ENCODE results near the gene CENPA. TPM values are rescaled to one million over a fixed set of nuclear protein-coding genes. Genes with fewer than 3 reads are reported as not detected.
A peak's percentile ranks its signal among the peaks of the same experiment; 100 is the strongest.

CENPA gene
- total and polyA plus RNA-seq, 2 of the 13 experiments (the other 11 are each of a cell fraction or from before 2014, with no cell fraction given) = 28.5 to 38.5 TPM

DNA sequence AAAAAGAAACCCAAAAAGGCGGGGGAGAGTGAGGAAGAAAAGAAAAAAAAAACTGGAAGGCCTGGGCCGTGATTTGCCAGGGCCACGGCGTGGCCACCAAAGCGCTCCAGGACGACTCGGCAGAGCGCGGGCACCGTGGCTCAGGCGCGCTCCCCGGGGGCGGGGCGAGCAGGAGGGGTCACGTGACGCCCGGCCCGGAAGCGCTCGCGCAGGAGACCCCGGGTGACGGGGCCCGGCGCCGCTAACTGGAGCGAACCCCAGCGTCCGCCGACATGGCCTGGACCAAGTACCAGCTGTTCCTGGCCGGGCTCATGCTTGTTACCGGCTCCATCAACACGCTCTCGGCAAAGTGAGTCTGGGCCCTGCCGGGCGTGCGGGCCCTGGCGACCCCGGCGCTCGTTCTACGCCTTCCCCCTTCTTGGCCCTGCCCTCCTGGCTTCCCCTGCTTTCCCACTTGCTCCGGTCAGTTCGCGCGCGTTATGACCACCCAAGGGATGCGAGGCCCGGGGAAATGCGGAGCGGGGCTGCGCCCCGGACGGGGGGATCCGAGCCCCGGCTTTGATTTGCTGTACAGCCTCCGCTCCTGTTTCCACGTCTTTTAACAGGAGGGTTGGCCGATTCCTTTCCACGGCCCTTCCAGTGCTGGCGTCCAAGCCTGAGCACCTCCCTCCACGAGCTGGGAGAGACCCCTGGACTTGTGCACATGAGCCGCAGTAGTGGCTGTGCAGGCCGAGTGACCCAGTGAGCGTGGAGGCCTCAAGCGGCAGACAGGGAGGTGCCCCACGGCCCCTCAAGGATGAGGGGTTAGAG, 21.6 kb upstream of the CENPA start, which contains the start of gene SLC35F6 (continued):
- TF ChIP-seq, protein P1, sequence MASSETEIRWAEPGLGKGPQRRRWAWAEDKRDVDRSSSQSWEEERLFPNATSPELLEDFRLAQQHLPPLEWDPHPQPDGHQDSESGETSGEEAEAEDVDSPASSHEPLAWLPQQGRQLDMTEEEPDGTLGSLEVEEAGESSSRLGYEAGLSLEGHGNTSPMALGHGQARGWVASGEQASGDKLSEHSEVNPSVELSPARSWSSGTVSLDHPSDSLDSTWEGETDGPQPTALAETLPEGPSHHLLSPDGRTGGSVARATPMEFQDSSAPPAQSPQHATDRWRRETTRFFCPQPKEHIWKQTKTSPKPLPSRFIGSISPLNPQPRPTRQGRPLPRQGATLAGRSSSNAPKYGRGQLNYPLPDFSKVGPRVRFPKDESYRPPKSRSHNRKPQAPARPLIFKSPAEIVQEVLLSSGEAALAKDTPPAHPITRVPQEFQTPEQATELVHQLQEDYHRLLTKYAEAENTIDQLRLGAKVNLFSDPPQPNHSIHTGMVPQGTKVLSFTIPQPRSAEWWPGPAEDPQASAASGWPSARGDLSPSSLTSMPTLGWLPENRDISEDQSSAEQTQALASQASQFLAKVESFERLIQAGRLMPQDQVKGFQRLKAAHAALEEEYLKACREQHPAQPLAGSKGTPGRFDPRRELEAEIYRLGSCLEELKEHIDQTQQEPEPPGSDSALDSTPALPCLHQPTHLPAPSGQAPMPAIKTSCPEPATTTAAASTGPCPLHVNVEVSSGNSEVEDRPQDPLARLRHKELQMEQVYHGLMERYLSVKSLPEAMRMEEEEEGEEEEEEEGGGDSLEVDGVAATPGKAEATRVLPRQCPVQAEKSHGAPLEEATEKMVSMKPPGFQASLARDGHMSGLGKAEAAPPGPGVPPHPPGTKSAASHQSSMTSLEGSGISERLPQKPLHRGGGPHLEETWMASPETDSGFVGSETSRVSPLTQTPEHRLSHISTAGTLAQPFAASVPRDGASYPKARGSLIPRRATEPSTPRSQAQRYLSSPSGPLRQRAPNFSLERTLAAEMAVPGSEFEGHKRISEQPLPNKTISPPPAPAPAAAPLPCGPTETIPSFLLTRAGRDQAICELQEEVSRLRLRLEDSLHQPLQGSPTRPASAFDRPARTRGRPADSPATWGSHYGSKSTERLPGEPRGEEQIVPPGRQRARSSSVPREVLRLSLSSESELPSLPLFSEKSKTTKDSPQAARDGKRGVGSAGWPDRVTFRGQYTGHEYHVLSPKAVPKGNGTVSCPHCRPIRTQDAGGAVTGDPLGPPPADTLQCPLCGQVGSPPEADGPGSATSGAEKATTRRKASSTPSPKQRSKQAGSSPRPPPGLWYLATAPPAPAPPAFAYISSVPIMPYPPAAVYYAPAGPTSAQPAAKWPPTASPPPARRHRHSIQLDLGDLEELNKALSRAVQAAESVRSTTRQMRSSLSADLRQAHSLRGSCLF (CRISPR knock-in tag; IDR thresholded peaks at IDR 0.05; ENCODE audit: borderline replicate concordance) = no peak
- TF ChIP-seq, protein P2, sequence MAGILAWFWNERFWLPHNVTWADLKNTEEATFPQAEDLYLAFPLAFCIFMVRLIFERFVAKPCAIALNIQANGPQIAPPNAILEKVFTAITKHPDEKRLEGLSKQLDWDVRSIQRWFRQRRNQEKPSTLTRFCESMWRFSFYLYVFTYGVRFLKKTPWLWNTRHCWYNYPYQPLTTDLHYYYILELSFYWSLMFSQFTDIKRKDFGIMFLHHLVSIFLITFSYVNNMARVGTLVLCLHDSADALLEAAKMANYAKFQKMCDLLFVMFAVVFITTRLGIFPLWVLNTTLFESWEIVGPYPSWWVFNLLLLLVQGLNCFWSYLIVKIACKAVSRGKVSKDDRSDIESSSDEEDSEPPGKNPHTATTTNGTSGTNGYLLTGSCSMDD (CRISPR knock-in tag; IDR thresholded peaks at IDR 0.05) = no peak
- TF ChIP-seq ATRX (CRISPR knock-in tag; IDR thresholded peaks at IDR 0.05; ENCODE audit: borderline replicate concordance) (no peak), NBN (conservative IDR thresholded peaks at IDR 0.05) (no peak), ZNF136 (CRISPR knock-in tag; IDR thresholded peaks at IDR 0.05; ENCODE audit: low read depth) (peak; percentile 86; the same call in 1 of the 2 replicates), HNRNPUL1 (IDR thresholded peaks at IDR 0.05; ENCODE audit: low read depth, low read length) (no peak), ZNF619 (CRISPR knock-in tag; IDR thresholded peaks at IDR 0.05) (peak; percentile 85; the same call in 1 of the 2 replicates), RBFOX2 (IDR thresholded peaks at IDR 0.05; ENCODE audit: low read depth, low read length) (peak; percentile 93), WIZ (CRISPR knock-in tag; IDR thresholded peaks at IDR 0.05) (no peak)
- TF ChIP-seq, protein P3, sequence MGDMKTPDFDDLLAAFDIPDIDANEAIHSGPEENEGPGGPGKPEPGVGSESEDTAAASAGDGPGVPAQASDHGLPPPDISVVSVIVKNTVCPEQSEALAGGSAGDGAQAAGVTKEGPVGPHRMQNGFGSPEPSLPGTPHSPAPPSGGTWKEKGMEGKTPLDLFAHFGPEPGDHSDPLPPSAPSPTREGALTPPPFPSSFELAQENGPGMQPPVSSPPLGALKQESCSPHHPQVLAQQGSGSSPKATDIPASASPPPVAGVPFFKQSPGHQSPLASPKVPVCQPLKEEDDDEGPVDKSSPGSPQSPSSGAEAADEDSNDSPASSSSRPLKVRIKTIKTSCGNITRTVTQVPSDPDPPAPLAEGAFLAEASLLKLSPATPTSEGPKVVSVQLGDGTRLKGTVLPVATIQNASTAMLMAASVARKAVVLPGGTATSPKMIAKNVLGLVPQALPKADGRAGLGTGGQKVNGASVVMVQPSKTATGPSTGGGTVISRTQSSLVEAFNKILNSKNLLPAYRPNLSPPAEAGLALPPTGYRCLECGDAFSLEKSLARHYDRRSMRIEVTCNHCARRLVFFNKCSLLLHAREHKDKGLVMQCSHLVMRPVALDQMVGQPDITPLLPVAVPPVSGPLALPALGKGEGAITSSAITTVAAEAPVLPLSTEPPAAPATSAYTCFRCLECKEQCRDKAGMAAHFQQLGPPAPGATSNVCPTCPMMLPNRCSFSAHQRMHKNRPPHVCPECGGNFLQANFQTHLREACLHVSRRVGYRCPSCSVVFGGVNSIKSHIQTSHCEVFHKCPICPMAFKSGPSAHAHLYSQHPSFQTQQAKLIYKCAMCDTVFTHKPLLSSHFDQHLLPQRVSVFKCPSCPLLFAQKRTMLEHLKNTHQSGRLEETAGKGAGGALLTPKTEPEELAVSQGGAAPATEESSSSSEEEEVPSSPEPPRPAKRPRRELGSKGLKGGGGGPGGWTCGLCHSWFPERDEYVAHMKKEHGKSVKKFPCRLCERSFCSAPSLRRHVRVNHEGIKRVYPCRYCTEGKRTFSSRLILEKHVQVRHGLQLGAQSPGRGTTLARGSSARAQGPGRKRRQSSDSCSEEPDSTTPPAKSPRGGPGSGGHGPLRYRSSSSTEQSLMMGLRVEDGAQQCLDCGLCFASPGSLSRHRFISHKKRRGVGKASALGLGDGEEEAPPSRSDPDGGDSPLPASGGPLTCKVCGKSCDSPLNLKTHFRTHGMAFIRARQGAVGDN (CRISPR knock-in tag; IDR thresholded peaks at IDR 0.05) = peak; percentile 96
- TF ChIP-seq, protein P4, sequence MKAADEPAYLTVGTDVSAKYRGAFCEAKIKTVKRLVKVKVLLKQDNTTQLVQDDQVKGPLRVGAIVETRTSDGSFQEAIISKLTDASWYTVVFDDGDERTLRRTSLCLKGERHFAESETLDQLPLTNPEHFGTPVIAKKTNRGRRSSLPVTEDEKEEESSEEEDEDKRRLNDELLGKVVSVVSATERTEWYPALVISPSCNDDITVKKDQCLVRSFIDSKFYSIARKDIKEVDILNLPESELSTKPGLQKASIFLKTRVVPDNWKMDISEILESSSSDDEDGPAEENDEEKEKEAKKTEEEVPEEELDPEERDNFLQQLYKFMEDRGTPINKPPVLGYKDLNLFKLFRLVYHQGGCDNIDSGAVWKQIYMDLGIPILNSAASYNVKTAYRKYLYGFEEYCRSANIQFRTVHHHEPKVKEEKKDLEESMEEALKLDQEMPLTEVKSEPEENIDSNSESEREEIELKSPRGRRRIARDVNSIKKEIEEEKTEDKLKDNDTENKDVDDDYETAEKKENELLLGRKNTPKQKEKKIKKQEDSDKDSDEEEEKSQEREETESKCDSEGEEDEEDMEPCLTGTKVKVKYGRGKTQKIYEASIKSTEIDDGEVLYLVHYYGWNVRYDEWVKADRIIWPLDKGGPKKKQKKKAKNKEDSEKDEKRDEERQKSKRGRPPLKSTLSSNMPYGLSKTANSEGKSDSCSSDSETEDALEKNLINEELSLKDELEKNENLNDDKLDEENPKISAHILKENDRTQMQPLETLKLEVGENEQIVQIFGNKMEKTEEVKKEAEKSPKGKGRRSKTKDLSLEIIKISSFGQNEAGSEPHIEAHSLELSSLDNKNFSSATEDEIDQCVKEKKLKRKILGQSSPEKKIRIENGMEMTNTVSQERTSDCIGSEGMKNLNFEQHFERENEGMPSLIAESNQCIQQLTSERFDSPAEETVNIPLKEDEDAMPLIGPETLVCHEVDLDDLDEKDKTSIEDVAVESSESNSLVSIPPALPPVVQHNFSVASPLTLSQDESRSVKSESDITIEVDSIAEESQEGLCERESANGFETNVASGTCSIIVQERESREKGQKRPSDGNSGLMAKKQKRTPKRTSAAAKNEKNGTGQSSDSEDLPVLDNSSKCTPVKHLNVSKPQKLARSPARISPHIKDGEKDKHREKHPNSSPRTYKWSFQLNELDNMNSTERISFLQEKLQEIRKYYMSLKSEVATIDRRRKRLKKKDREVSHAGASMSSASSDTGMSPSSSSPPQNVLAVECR (CRISPR knock-in tag; IDR thresholded peaks at IDR 0.05; ENCODE audit: borderline replicate concordance) = peak; percentile 99
- TF ChIP-seq, protein P5, sequence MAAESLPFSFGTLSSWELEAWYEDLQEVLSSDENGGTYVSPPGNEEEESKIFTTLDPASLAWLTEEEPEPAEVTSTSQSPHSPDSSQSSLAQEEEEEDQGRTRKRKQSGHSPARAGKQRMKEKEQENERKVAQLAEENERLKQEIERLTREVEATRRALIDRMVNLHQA (CRISPR knock-in tag; IDR thresholded peaks at IDR 0.05) = no peak

Data from HepG2 (cell line).